GM12878 (cell line): ENCODE measurements around the gene MAPK13. TPM values are rescaled to one million over a fixed set of nuclear protein-coding genes. Genes with fewer than 3 reads are reported as not detected.

Experiments used
- ATF2 ChIP-seq: IDR thresholded peaks from 2 replicates; pipeline ENCODE4 v1.6.1; 2012; ENCODE audit warnings: low read length, inconsistent platforms
- BRCA1 ChIP-seq: IDR thresholded peaks from 2 replicates; pipeline ENCODE4 v1.6.1; 2011; ENCODE audit warnings: low read depth, low read length, improper control_type of control experiment
- CBX5 ChIP-seq: sonication (generic); IDR thresholded peaks from 2 replicates; pipeline ENCODE4 v1.6.1; 2016; ENCODE audit warnings: low read depth, moderate library complexity, mild to moderate bottlenecking, inconsistent platforms
- CREB1 ChIP-seq: IDR thresholded peaks from 2 replicates; pipeline ENCODE4 v1.6.1; 2012; ENCODE audit warnings: low read depth, mild to moderate bottlenecking, inconsistent platforms
- DPF2 ChIP-seq: fragments of 450-650 bp; IDR thresholded peaks from 2 replicates; pipeline ENCODE4 v1.6.1; 2017; ENCODE audit warnings: mild to moderate bottlenecking
- ELK1 ChIP-seq: IDR thresholded peaks from 2 replicates; pipeline ENCODE4 v1.6.1; 2012; ENCODE audit warnings: low read depth, low read length, improper control_type of control experiment
- IKZF2 ChIP-seq, 2 experiments: fragments of 450-650 bp; IDR thresholded peaks; 2 replicates each; pipeline ENCODE4 v1.6.1; 2017; ENCODE audit warnings: mild to moderate bottlenecking in 2 of 2, moderate library complexity in 2 of 2
- IRF4 ChIP-seq: IDR thresholded peaks from 2 replicates; pipeline ENCODE4 v1.6.1; 2011; ENCODE audit warnings: low read depth, low read length
- LARP7 ChIP-seq: fragments of 450-650 bp; IDR thresholded peaks from 2 replicates; pipeline ENCODE4 v1.6.1; 2017; ENCODE audit warnings: mild to moderate bottlenecking
- MEF2A ChIP-seq: IDR thresholded peaks from 2 replicates; pipeline ENCODE4 v1.6.1; 2011; ENCODE audit warnings: low read depth, mild to moderate bottlenecking, low read length, moderate library complexity; ENCODE audit not compliant: insufficient read depth
- MTA2 ChIP-seq: fragments of 450-650 bp; IDR thresholded peaks from 2 replicates; pipeline ENCODE4 v1.6.1; 2016; ENCODE audit warnings: low read depth, mild to moderate bottlenecking, moderate library complexity
- NRF1 ChIP-seq: conservative IDR thresholded peaks from 2 replicates; pipeline ENCODE4 v1.6.1; 2011; ENCODE audit warnings: mild to moderate bottlenecking, low read depth, low read length, improper control_type of control experiment
- POU2F2 ChIP-seq: IDR thresholded peaks from 3 replicates; pipeline ENCODE4 v1.6.1; 2011; ENCODE audit warnings: low read depth, mild to moderate bottlenecking, low read length, borderline replicate concordance
- RBBP5 ChIP-seq: fragments of 200-600 bp; sonication (generic); conservative IDR thresholded peaks from 2 replicates; pipeline ENCODE4 v1.6.1; 2016
- RUNX3 ChIP-seq: IDR thresholded peaks from 2 replicates; pipeline ENCODE4 v1.6.1; 2012; ENCODE audit warnings: low read length, inconsistent platforms
- SUZ12 ChIP-seq: fragments of 200-600 bp; sonication (generic); IDR thresholded peaks from one replicate; pipeline ENCODE4 v1.6.1; 2018; ENCODE audit warnings: antibody characterized with exemption, mild to moderate bottlenecking; ENCODE audit not compliant: unreplicated experiment
- WRNIP1 ChIP-seq: IDR thresholded peaks from 2 replicates; pipeline ENCODE4 v1.6.1; 2011; ENCODE audit warnings: low read depth, low read length, improper control_type of control experiment, borderline replicate concordance
- ZBTB40 ChIP-seq: fragments of 450-650 bp; IDR thresholded peaks from 2 replicates; pipeline ENCODE4 v1.6.1; 2016; ENCODE audit warnings: mild to moderate bottlenecking, moderate library complexity, borderline replicate concordance
- ZNF384 ChIP-seq: IDR thresholded peaks from 2 replicates; pipeline ENCODE4 v1.6.1; 2012; ENCODE audit warnings: low read depth, mild to moderate bottlenecking, low read length, improper control_type of control experiment, borderline replicate concordance
- ZSCAN29 ChIP-seq: fragments of 450-650 bp; IDR thresholded peaks from 2 replicates; pipeline ENCODE4 v1.6.1; 2017; ENCODE audit warnings: mild to moderate bottlenecking, moderate library complexity
- polyA plus RNA-seq, 11 experiments: library from polyadenylated mRNA; depleted of rRNA in 4 of 11; unstranded in 6 of 11; stranded (reverse) in 5 of 11; fragments of >200 nt; fragmentation: Nextera tagmentation in 4 of 11; fragmentation: Illumina TruSeq in 1 of 11; extraction: Ambion mirVana in 4 of 11; extraction: Trizol in 1 of 11; gene quantifications; 1 replicate in 1 of 11; 2 replicates in 10 of 11; pipeline versions ENCODE4 v1.2.1 to v1.2.3, GENCODE V29; 2011 to 2016; ENCODE audit warnings: inconsistent platforms in 2 of 11, missing spikeins in 2 of 11, low read depth in 1 of 11
- total RNA-seq, 4 experiments: library from RNA; depleted of rRNA in 3 of 4; stranded (reverse); fragments of >200 nt in 3 of 4; fragmentation: Illumina TruSeq in 1 of 4; extraction: Trizol in 1 of 4; gene quantifications; 2 replicates each; pipeline versions ENCODE4 v1.2.1 to v1.2.3, GENCODE V29; 2013 to 2021

MAPK13 gene
- total and polyA plus RNA-seq, 10 of the 15 experiments (the other 5 are each of a cell fraction or from before 2014, with no cell fraction given) = 1.8 to 48.0 (median 37.5) TPM

GRCh38 chr6:36123270-36124139, 6.8 kb upstream of the MAPK13 start (continued):
- no peak for TF ChIP-seq ZBTB40
- TF ChIP-seq BRCA1 = no peak
- TF ChIP-seq CBX5 = 0 out of 2 replicates have a peak, but pooled peaks have one; percentile 52
- TF ChIP-seq RBBP5 = no peak
- TF ChIP-seq IKZF2 (IDR thresholded peaks at IDR 0.05) = peak; percentile 52 to 55; a peak in 2 of 4 replicates
- peak; percentile 75; the same call in 1 of the 3 replicates for TF ChIP-seq POU2F2
- 0 out of 2 replicates have a peak, but pooled peaks have one; percentile 28 for TF ChIP-seq MTA2
- 0 out of 2 replicates have a peak, but pooled peaks have one; percentile 57 for TF ChIP-seq IRF4
- no peak for TF ChIP-seq SUZ12
- TF ChIP-seq MEF2A = no peak
- no peak for TF ChIP-seq ATF2
- no peak for TF ChIP-seq WRNIP1
- TF ChIP-seq RUNX3 = 0 out of 2 replicates have a peak, but pooled peaks have one; percentile 9
- no peak for TF ChIP-seq NRF1
- 0 out of 2 replicates have a peak, but pooled peaks have one; percentile 39 for TF ChIP-seq DPF2
- TF ChIP-seq ZSCAN29 = no peak
- TF ChIP-seq LARP7 = 0 out of 2 replicates have a peak, but pooled peaks have one; percentile 28
- TF ChIP-seq CREB1 = peak; percentile 22; the same call in 1 of the 2 replicates
- TF ChIP-seq ZNF384 = no peak
- TF ChIP-seq ELK1 = no peak
